Hepatocyte (in vitro differentiated cells): Measurements from ENCODE around the gene SLAIN2.

Experiments used
- CTCF ChIP-seq: fragments of 200-600 bp; sonication (generic); IDR thresholded peaks from 2 replicates; pipeline ENCODE4 v1.5.1; 2016; ENCODE audit warnings: antibody characterized with exemption, mild to moderate bottlenecking; ENCODE audit not compliant: poor library complexity
- EZH2phosphoT487 ChIP-seq: fragments of 200-600 bp; sonication (generic); IDR thresholded peaks from one replicate; pipeline ENCODE4 v1.6.1; 2018; ENCODE audit warnings: antibody characterized with exemption, mild to moderate bottlenecking, low read depth, moderate library complexity; ENCODE audit not compliant: unreplicated experiment, severe bottlenecking

DNA sequence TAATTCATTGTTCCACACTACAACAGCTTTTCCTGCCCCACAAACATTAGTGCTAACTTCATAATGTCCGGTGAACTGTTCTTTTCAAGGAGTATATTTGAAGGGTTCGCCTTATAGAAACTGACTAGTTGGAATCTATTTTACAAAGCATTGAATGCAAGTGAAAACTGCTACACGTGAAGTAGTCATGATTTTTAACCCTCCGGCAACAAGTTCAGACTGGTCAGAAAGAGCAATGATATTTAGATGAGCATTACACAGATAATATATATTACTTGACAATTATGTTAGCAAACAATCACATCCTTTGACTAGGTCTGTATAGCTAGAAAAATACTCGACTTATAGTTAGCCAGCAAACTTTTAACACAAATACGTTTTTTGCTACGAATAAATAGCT, 1.7 kb upstream of the SLAIN2 start:
- TF ChIP-seq EZH2phosphoT487, result no peak
- TF ChIP-seq CTCF, result no peak
